Muscle layer of duodenum (tissue), 2 donors: ENCODE data around the gene MEF2A.
"Not testable (repeated sequence)": the region's sequence is repeated elsewhere in the genome, so short reads cannot be mapped to it uniquely, and the experiment has no call there.

ENCODE experiments used
- H3K27ac ChIP-seq: one replicate; pipeline ENCODE4 v1.7.0; 2013; ENCODE audit warnings: mild to moderate bottlenecking, low read length
- H3K27me3 ChIP-seq: one replicate; pipeline ENCODE4 v1.7.0; 2013; ENCODE audit warnings: low read depth, mild to moderate bottlenecking, control low read depth, low read length
- H3K36me3 ChIP-seq, 2 donors: one replicate each; pipeline ENCODE4 v1.7.0; 2013; ENCODE audit warnings: low read length in 2 of 2, control low read depth in 1 of 2, mild to moderate bottlenecking in 1 of 2; ENCODE audit not compliant: insufficient read depth in 2 of 2, control insufficient read depth in 1 of 2
- H3K4me1 ChIP-seq, 2 donors: one replicate each; pipeline ENCODE4 v1.7.0; 2013; ENCODE audit warnings: low read length in 2 of 2, mild to moderate bottlenecking in 2 of 2, control low read depth in 1 of 2, moderate library complexity in 1 of 2; ENCODE audit not compliant: insufficient read depth in 2 of 2, control insufficient read depth in 1 of 2
- H3K4me3 ChIP-seq, 2 donors: one replicate each; pipeline ENCODE4 v1.7.0; 2013; ENCODE audit warnings: low read length in 2 of 2, low read depth in 1 of 2, mild to moderate bottlenecking in 1 of 2
- H3K9me3 ChIP-seq, 2 donors: one replicate each; pipeline ENCODE4 v1.7.0; 2013; ENCODE audit warnings: low read length in 2 of 2, control low read depth in 1 of 2, mild to moderate bottlenecking in 1 of 2; ENCODE audit not compliant: control insufficient read depth in 1 of 2
- donor health status: healthy.

The MEF2A gene

GRCh38 chr15:99651023-99651807 is 85.4 kb downstream of the MEF2A start:
- no peak overlapping the region for H3K4me3 ChIP-seq
- H3K27ac ChIP-seq: no peak overlapping the region
- H3K9me3 ChIP-seq: no peaks in the 10 kb centered on the region
- no peaks in the 10 kb centered on the region for H3K4me1 ChIP-seq
- H3K27me3 ChIP-seq: no peaks in the 10 kb centered on the region
- H3K36me3 ChIP-seq: peaks cover 6 to 9% of the 10 kb centered on the region in 2 donors

DNA sequence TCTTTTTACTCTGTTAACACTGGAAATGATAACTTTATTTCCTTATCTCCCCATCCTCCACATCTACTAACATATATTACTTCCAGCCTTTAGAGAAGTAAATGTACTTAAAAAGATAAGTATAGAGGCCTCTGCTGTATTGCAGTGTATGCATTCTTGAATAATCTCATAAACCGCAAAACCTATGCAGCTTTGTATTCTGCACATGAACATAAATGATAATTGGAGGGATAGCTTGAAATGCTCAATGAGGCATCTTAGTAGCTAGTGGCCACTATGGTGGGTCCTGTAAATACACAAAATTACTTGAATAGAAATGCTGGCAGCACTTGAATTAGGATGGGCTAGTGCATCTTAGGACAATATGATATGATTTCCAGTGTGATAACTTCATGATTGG is 90.4 kb downstream of the MEF2A start:
- Histone ChIP-seq H3K4me3 (no peak overlapping the region), H3K27ac (no peak overlapping the region), H3K4me1 (no peaks in the 10 kb centered on the region), H3K36me3 (peaks cover 0 to 3% of the 10 kb centered on the region in 2 donors), H3K27me3 (no peaks in the 10 kb centered on the region), H3K9me3 (no peaks in the 10 kb centered on the region)

- Histone ChIP-seq H3K4me3 (no peak overlapping the region), H3K36me3 (peaks cover 0 to 3% of the 10 kb centered on the region in 2 donors), H3K9me3 (no peaks in the 10 kb centered on the region), H3K27me3 (no peaks in the 10 kb centered on the region), H3K4me1 (no peaks in the 10 kb centered on the region), H3K27ac (no peak overlapping the region)
These were observed 92.2 kb downstream of the MEF2A start for GRCh38 chr15:99657996-99658395.

DNA sequence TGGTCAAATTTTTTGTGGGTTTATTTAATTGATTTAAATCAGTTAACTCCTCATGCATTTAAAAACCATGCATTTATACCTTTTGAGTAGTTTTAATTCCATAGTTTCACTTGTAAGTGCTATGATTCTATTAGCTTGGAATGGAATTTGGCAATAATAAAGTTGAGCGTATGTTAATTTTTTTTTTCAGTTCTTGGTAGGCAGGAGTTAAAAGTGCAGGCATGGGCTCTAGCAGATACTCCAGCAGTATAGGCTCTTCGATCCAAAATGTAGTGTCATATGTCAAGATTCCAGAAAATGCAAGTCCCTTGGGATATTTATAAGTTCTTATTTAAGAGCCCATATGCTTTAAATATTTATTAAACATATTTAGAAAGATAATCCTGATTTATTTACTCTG is 97.1 kb downstream of the MEF2A start:
- H3K36me3 ChIP-seq: peaks cover 0 to 3% of the 10 kb centered on the region in 2 donors
- H3K9me3 ChIP-seq: no peaks in the 10 kb centered on the region
- H3K27me3 ChIP-seq: no peaks in the 10 kb centered on the region
- H3K4me3 ChIP-seq: no peak overlapping the region
- H3K4me1 ChIP-seq: no peaks in the 10 kb centered on the region
- no peak overlapping the region for H3K27ac ChIP-seq

GRCh38 chr15:99666073-99666472 is 100.3 kb downstream of the MEF2A start:
- not testable (repeated sequence) for H3K4me1 ChIP-seq, H3K27ac ChIP-seq, H3K36me3 ChIP-seq, H3K27me3 ChIP-seq, H3K9me3 ChIP-seq, H3K4me3 ChIP-seq

- Histone ChIP-seq H3K27ac (peak overlapping the region; percentile 3), H3K4me1 (peaks cover 0 to 9% of the 10 kb centered on the region in 2 donors)
These were observed 102.9 kb downstream of the MEF2A start for GRCh38 chr15:99668533-99669182.

DNA sequence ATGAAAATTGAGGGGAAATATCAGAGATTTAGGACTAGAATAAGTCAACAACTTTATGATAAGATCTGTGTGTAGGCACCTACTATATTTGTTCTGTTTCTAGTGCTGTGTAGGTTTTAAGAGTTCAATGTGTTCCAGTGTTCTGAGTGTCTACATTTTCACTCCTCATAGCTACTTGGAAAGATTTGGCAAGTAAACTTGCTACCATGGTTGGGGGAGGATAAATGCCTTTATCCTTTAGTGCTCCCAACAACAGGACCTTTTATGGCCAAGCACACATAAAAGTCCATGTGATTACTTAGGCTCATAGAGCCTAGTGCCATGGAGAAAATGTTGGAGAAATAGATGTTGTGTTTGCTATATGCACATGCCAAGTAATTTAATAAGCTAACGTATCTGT is 103.5 kb downstream of the MEF2A start:
- Histone ChIP-seq H3K27ac (no peak overlapping the region), H3K9me3 (no peaks in the 10 kb centered on the region), H3K4me3 (no peak overlapping the region), H3K36me3 (peaks cover under 1% of the 10 kb centered on the region in 2 donors), H3K27me3 (no peaks in the 10 kb centered on the region), H3K4me1 (peaks cover 0 to 9% of the 10 kb centered on the region in 2 donors)

More at GRCh38 chr15:99668533-99669182, 102.9 kb downstream of the MEF2A start:
- no peak overlapping the region for H3K4me3 ChIP-seq
- H3K9me3 ChIP-seq: no peaks in the 10 kb centered on the region
- no peaks in the 10 kb centered on the region for H3K36me3 ChIP-seq
- no peaks in the 10 kb centered on the region for H3K27me3 ChIP-seq

- Histone ChIP-seq H3K9me3 (no peaks in the 10 kb centered on the region), H3K27me3 (no peaks in the 10 kb centered on the region), H3K36me3 (peaks cover 13 to 25% of the 10 kb centered on the region in 2 donors), H3K27ac (no peak overlapping the region), H3K4me1 (peaks cover 0 to 9% of the 10 kb centered on the region in 2 donors), H3K4me3 (no peak overlapping the region)
These were observed 106.3 kb downstream of the MEF2A start for GRCh38 chr15:99671926-99672635.

GRCh38 chr15:99673111-99673510 is 107.3 kb downstream of the MEF2A start:
- no peaks in the 10 kb centered on the region for H3K9me3 ChIP-seq
- H3K4me1 ChIP-seq: peaks cover 0 to 9% of the 10 kb centered on the region in 2 donors
- peaks cover 13 to 32% of the 10 kb centered on the region in 2 donors for H3K36me3 ChIP-seq
- H3K27ac ChIP-seq: no peak overlapping the region
- no peak overlapping the region for H3K4me3 ChIP-seq
- H3K27me3 ChIP-seq: no peaks in the 10 kb centered on the region

GRCh38 chr15:99674279-99674678 is 108.5 kb downstream of the MEF2A start:
- Histone ChIP-seq H3K27ac (no peak overlapping the region), H3K9me3 (no peaks in the 10 kb centered on the region), H3K4me1 (peaks cover 0 to 7% of the 10 kb centered on the region in 2 donors), H3K27me3 (no peaks in the 10 kb centered on the region), H3K36me3 (peaks cover 24 to 41% of the 10 kb centered on the region in 2 donors), H3K4me3 (no peak overlapping the region)

DNA sequence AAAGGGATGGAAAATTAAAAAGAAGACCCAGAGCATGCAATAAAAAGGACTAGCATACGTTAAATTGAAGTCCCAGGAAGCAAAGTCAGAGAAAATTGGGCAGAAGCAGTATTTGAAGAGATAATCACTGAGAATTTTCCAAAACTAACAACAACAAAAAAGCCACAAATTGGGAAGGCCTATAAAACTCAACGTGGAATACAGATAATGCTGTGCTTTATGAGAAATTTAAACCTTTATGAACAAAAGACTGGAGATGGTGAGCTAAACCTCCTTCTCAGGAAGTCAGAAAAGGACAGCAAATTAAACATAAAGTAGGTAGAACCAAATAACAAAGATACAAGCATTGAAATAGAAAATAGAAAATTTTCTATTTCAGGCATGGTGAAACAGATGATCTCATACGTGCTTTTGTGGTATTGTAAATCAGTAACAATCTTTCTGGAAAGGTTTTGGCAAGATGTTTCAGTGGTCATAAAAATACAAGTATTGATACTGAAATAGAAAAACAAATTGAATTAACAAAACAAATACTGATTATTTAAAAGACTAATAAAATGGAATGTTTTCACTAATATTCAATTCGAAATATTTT is 111.9 kb downstream of the MEF2A start:
- peaks cover 31 to 41% of the 10 kb centered on the region in 2 donors for H3K36me3 ChIP-seq
- H3K4me1 ChIP-seq: peaks cover 5 to 6% of the 10 kb centered on the region in 2 donors
- H3K9me3 ChIP-seq: no peaks in the 10 kb centered on the region
- H3K27me3 ChIP-seq: no peaks in the 10 kb centered on the region
- no peak overlapping the region for H3K27ac ChIP-seq
- no peak overlapping the region for H3K4me3 ChIP-seq
